ENCODE results near the gene STON2.

DNA sequence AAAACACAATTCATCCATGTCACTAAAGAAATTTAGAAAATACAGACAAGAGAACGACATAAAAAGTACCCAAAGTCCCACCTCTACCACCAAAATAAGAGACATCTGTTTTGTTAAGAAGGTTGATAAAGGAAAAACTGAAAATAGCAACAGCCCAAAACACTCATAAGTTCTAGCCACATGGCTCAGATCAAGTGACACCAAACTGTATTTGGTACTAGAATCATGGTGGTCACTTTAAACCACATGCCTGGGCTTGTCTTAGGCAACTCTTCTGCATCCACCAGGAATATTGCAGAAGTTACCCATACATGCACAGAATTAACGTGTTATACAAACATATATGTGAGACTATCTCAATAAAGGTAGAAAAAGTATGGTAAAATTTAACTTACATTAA, 101.2 kb downstream of the STON2 start:
- TF ChIP-seq, protein P1, sequence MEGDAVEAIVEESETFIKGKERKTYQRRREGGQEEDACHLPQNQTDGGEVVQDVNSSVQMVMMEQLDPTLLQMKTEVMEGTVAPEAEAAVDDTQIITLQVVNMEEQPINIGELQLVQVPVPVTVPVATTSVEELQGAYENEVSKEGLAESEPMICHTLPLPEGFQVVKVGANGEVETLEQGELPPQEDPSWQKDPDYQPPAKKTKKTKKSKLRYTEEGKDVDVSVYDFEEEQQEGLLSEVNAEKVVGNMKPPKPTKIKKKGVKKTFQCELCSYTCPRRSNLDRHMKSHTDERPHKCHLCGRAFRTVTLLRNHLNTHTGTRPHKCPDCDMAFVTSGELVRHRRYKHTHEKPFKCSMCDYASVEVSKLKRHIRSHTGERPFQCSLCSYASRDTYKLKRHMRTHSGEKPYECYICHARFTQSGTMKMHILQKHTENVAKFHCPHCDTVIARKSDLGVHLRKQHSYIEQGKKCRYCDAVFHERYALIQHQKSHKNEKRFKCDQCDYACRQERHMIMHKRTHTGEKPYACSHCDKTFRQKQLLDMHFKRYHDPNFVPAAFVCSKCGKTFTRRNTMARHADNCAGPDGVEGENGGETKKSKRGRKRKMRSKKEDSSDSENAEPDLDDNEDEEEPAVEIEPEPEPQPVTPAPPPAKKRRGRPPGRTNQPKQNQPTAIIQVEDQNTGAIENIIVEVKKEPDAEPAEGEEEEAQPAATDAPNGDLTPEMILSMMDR (conservative IDR thresholded peaks at IDR 0.05), result no peak
- TF ChIP-seq EZH2 (IDR thresholded peaks at IDR 0.05; ENCODE audit: low read depth), result no peak
